HepG2 (cell line): Measurements from ENCODE around the gene SPECC1L. TPM values are rescaled to one million over a fixed set of nuclear protein-coding genes. Genes with fewer than 3 reads are reported as not detected.

Experiments
- GABPA ChIP-seq, 2 experiments: IDR thresholded peaks; 2 replicates each; pipeline ENCODE4 v1.6.1; 2011 to 2016; ENCODE audit warnings: low read depth in 2 of 2, low read length in 1 of 2, missing biosample characterization in 1 of 2, missing genetic modification characterization in 1 of 2
- ISL2 ChIP-seq: sonication (generic); formaldehyde crosslinking; IDR thresholded peaks from 2 replicates; pipeline ENCODE4 v1.5.0; 2020; ENCODE audit warnings: missing genetic modification reagents
- KAT7 ChIP-seq: IDR thresholded peaks from 2 replicates; pipeline ENCODE4 v1.6.1; 2018; ENCODE audit warnings: borderline replicate concordance, missing compliant biosample characterization
- KDM4B ChIP-seq: sonication (generic); formaldehyde crosslinking; IDR thresholded peaks from 2 replicates; pipeline ENCODE4 v1.4.0; 2020; ENCODE audit warnings: missing genetic modification reagents
- MTF2 ChIP-seq: sonication (generic); formaldehyde crosslinking; IDR thresholded peaks from 2 replicates; pipeline ENCODE4 v1.5.0; 2020; ENCODE audit warnings: missing genetic modification reagents, borderline replicate concordance
- PRPF4 ChIP-seq: fragments of 200-400 bp; formaldehyde crosslinking; IDR thresholded peaks from 2 replicates; pipeline ENCODE4 v1.6.1; 2016; ENCODE audit warnings: low read length, low read depth; ENCODE audit not compliant: poor library complexity, severe bottlenecking
- SETDB1 ChIP-seq: sonication (generic); formaldehyde crosslinking; IDR thresholded peaks from 2 replicates; pipeline ENCODE4 v1.5.1; 2020; ENCODE audit warnings: missing genetic modification reagents, mild to moderate bottlenecking, borderline replicate concordance
- SP4 ChIP-seq: sonication (generic); formaldehyde crosslinking; IDR thresholded peaks from 2 replicates; pipeline ENCODE4 v1.8.1; 2023; ENCODE audit warnings: mild to moderate bottlenecking, missing genetic modification reagents
- TP53 ChIP-seq: sonication (generic); formaldehyde crosslinking; conservative IDR thresholded peaks from 2 replicates; pipeline ENCODE4 v1.4.0; 2020; ENCODE audit warnings: missing genetic modification reagents
- ZMYM2 ChIP-seq: sonication (generic); formaldehyde crosslinking; IDR thresholded peaks from 2 replicates; pipeline ENCODE4 v1.8.0; 2022; ENCODE audit warnings: mild to moderate bottlenecking, missing genetic modification reagents
- ZNF326 ChIP-seq: sonication (generic); formaldehyde crosslinking; IDR thresholded peaks from 2 replicates; pipeline ENCODE4 v1.4.0; 2020; ENCODE audit warnings: missing genetic modification reagents, borderline replicate concordance
- ZNF660 ChIP-seq: sonication (generic); formaldehyde crosslinking; IDR thresholded peaks from 2 replicates; pipeline ENCODE4 v1.5.1; 2020; ENCODE audit warnings: mild to moderate bottlenecking, low read depth, missing genetic modification reagents, borderline replicate concordance
- ZNF747 ChIP-seq: sonication (generic); formaldehyde crosslinking; IDR thresholded peaks from 2 replicates; pipeline ENCODE4 v1.8.1; 2023; ENCODE audit warnings: missing genetic modification reagents, mild to moderate bottlenecking, borderline replicate concordance
- ZSCAN31 ChIP-seq: sonication (generic); formaldehyde crosslinking; IDR thresholded peaks from 2 replicates; pipeline ENCODE4 v1.5.0; 2020; ENCODE audit warnings: low read depth, mild to moderate bottlenecking, missing genetic modification reagents
- polyA plus RNA-seq, 8 experiments: library from polyadenylated mRNA; depleted of rRNA in 3 of 8; stranded (reverse) in 7 of 8; unstranded in 1 of 8; fragments of >200 nt; fragmentation: Illumina TruSeq in 4 of 8; extraction: Trizol in 4 of 8; gene quantifications; 2 replicates each; pipeline versions ENCODE4 v1.2.1 to v1.2.3, GENCODE V29; 2011 to 2016; ENCODE audit warnings: low read depth in 4 of 8, missing spikeins in 1 of 8, mixed read lengths in 1 of 8; ENCODE audit not compliant: insufficient read depth in 1 of 8
- total RNA-seq, 5 experiments: library from RNA; depleted of rRNA; stranded (reverse); fragments of >200 nt; fragmentation: Illumina TruSeq; extraction: Trizol; gene quantifications; 2 replicates each; pipeline ENCODE4 v1.2.3, GENCODE V29; 2016; ENCODE audit warnings: low read depth in 1 of 5
- TF ChIP-seq, protein P1 (sequence below): sonication (generic); formaldehyde crosslinking; IDR thresholded peaks from 2 replicates; pipeline ENCODE4 v1.4.0; 2020; ENCODE audit warnings: missing genetic modification reagents, borderline replicate concordance
- TF ChIP-seq, protein P2 (sequence below): sonication (generic); formaldehyde crosslinking; IDR thresholded peaks from 2 replicates; pipeline ENCODE4 v1.5.1; 2020; ENCODE audit warnings: missing genetic modification reagents, mild to moderate bottlenecking, borderline replicate concordance
- TF ChIP-seq, protein P3 (sequence below): sonication (generic); formaldehyde crosslinking; IDR thresholded peaks from 2 replicates; pipeline ENCODE4 v1.4.0; 2020; ENCODE audit warnings: missing genetic modification reagents, borderline replicate concordance
- TF ChIP-seq, protein P4 (sequence below): sonication (generic); formaldehyde crosslinking; IDR thresholded peaks from 2 replicates; pipeline ENCODE4 v1.8.0; 2022; ENCODE audit warnings: low read depth, missing genetic modification reagents

The SPECC1L gene
- total and polyA plus RNA-seq, 2 of the 13 experiments (the other 11 are each of a cell fraction or from before 2014, with no cell fraction given), result 14.1 to 30.3 TPM

DNA sequence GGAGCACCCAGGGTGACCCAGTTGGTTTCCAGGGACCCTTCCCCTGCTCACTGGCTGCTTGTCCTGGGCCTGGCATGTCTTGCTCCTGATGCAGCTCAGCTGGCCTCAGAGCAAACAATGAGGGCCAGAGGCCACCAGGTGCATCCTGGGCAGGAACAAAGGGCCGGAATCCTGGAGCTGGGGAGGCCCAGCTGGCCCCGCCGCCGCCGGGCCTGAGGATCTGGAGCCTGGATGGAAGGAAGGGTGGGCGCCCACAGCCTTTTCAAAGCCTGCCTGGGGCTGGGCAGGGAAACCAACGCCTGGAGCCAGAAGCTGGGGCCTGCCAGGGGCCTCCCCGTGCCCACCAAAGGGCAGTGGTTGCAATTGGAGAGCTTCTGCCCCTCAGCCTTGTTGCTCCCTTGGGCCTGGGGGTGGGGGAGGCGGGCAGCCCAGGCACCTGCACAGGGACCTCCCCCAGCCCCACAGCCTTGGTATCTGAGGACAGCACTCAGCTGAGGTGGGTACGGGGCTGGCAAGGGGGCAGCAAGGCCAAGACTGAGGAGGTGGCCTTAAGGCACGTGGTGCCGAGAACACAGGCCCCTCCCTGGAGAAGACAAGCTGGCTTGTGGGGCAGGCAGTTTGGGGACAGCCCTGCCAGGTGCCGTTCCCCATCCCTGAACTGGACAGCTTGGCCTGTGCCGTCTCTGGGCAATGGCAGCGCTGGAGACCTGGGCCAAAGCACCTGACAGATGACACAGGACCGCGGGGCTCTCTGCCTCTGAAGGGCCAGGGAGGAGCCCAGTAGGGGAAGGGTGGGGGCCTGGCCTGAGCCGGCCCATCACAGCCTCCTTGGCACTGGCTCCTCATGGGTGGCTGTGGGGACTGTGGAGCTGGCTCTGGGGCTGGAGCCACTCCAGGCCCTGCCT, 149.7 kb downstream of the SPECC1L start (continued):
- TF ChIP-seq, protein P1, sequence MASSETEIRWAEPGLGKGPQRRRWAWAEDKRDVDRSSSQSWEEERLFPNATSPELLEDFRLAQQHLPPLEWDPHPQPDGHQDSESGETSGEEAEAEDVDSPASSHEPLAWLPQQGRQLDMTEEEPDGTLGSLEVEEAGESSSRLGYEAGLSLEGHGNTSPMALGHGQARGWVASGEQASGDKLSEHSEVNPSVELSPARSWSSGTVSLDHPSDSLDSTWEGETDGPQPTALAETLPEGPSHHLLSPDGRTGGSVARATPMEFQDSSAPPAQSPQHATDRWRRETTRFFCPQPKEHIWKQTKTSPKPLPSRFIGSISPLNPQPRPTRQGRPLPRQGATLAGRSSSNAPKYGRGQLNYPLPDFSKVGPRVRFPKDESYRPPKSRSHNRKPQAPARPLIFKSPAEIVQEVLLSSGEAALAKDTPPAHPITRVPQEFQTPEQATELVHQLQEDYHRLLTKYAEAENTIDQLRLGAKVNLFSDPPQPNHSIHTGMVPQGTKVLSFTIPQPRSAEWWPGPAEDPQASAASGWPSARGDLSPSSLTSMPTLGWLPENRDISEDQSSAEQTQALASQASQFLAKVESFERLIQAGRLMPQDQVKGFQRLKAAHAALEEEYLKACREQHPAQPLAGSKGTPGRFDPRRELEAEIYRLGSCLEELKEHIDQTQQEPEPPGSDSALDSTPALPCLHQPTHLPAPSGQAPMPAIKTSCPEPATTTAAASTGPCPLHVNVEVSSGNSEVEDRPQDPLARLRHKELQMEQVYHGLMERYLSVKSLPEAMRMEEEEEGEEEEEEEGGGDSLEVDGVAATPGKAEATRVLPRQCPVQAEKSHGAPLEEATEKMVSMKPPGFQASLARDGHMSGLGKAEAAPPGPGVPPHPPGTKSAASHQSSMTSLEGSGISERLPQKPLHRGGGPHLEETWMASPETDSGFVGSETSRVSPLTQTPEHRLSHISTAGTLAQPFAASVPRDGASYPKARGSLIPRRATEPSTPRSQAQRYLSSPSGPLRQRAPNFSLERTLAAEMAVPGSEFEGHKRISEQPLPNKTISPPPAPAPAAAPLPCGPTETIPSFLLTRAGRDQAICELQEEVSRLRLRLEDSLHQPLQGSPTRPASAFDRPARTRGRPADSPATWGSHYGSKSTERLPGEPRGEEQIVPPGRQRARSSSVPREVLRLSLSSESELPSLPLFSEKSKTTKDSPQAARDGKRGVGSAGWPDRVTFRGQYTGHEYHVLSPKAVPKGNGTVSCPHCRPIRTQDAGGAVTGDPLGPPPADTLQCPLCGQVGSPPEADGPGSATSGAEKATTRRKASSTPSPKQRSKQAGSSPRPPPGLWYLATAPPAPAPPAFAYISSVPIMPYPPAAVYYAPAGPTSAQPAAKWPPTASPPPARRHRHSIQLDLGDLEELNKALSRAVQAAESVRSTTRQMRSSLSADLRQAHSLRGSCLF, result no peak
- TF ChIP-seq SP4 (CRISPR knock-in tag) (no peak), PRPF4 (no peak), GABPA (IDR thresholded peaks at IDR 0.05; ENCODE audit: low read depth, low read length) (no peak), GABPA (CRISPR knock-in tag; IDR thresholded peaks at IDR 0.05; ENCODE audit: low read depth) (no peak), SETDB1 (CRISPR knock-in tag) (no peak), ZMYM2 (CRISPR knock-in tag) (no peak), KAT7 (no peak), ZSCAN31 (no peak), ZNF326 (CRISPR knock-in tag) (no peak), TP53 (CRISPR knock-in tag) (no peak), KDM4B (CRISPR knock-in tag) (no peak), MTF2 (CRISPR knock-in tag) (no peak), ZNF660 (CRISPR knock-in tag) (no peak), ZNF747 (CRISPR knock-in tag) (peak; percentile 55; the same call in 1 of the 2 replicates), ISL2 (CRISPR knock-in tag) (no peak)
- TF ChIP-seq, protein P2, sequence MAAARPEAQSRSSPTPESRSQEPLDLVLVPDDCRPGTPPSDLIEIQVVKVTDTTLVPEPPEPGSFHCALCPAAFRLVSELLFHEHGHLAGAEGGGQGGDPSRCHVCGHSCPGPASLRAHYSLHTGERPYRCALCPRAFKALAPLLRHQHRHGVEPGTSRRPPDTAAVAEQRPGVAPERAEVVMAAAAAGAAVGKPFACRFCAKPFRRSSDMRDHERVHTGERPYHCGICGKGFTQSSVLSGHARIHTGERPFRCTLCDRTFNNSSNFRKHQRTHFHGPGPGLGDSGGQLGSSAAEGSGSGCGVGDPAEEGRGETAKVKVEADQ (CRISPR knock-in tag), result no peak
- TF ChIP-seq, protein P3, sequence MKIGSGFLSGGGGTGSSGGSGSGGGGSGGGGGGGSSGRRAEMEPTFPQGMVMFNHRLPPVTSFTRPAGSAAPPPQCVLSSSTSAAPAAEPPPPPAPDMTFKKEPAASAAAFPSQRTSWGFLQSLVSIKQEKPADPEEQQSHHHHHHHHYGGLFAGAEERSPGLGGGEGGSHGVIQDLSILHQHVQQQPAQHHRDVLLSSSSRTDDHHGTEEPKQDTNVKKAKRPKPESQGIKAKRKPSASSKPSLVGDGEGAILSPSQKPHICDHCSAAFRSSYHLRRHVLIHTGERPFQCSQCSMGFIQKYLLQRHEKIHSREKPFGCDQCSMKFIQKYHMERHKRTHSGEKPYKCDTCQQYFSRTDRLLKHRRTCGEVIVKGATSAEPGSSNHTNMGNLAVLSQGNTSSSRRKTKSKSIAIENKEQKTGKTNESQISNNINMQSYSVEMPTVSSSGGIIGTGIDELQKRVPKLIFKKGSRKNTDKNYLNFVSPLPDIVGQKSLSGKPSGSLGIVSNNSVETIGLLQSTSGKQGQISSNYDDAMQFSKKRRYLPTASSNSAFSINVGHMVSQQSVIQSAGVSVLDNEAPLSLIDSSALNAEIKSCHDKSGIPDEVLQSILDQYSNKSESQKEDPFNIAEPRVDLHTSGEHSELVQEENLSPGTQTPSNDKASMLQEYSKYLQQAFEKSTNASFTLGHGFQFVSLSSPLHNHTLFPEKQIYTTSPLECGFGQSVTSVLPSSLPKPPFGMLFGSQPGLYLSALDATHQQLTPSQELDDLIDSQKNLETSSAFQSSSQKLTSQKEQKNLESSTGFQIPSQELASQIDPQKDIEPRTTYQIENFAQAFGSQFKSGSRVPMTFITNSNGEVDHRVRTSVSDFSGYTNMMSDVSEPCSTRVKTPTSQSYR (CRISPR knock-in tag), result no peak
- TF ChIP-seq, protein P4, sequence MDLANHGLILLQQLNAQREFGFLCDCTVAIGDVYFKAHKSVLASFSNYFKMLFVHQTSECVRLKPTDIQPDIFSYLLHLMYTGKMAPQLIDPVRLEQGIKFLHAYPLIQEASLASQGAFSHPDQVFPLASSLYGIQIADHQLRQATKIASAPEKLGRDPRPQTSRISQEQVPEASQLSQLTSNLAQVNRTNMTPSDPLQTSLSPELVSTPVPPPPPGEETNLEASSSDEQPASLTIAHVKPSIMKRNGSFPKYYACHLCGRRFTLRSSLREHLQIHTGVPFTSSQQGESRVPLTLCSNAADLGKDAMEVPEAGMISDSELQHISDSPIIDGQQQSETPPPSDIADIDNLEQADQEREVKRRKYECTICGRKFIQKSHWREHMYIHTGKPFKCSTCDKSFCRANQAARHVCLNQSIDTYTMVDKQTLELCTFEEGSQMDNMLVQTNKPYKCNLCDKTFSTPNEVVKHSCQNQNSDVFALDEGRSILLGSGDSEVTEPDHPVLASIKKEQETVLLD (CRISPR knock-in tag), result no peak
